DND-41 (cell line): ENCODE measurements around the gene GAS7.

Source experiments
- ATAC-seq: fragments of 200-7000 bp; cut with Tn5 transposase; 3 replicates; pipeline ENCODE4 v1.9.1; 2021; ENCODE audit warnings: low read depth; ENCODE audit not compliant: insufficient read depth
- DNase-seq: peaks from one replicate; pipeline ENCODE4 v3.0.0-alpha.2; 2020
- H2AFZ ChIP-seq: 2 replicates; pipeline ENCODE4 v1.6.0; 2012; ENCODE audit warnings: low read depth, low read length
- H3K27ac ChIP-seq: 2 replicates; pipeline ENCODE4 v1.5.1; 2012; ENCODE audit warnings: low read length, inconsistent platforms
- H3K27me3 ChIP-seq: fragments of 200-600 bp; sonication (generic); 2 replicates; pipeline ENCODE4 v1.6.0; 2012; ENCODE audit warnings: low read length, mild to moderate bottlenecking, inconsistent platforms; ENCODE audit not compliant: insufficient read depth, poor library complexity
- H3K36me3 ChIP-seq: 2 replicates; pipeline ENCODE4 v1.5.1; 2012; ENCODE audit warnings: low read length, inconsistent platforms; ENCODE audit not compliant: insufficient read depth
- H3K4me1 ChIP-seq: 2 replicates; pipeline ENCODE4 v1.5.1; 2012; ENCODE audit warnings: mild to moderate bottlenecking, low read length; ENCODE audit not compliant: insufficient read depth
- H3K4me2 ChIP-seq: 2 replicates; pipeline ENCODE4 v1.6.0; 2012; ENCODE audit warnings: mild to moderate bottlenecking, moderate library complexity, low read length, inconsistent platforms; ENCODE audit not compliant: insufficient read depth
- H3K4me3 ChIP-seq, 2 experiments: fragments of 200-600 bp in 1 of 2; shearing (Covaris generic) in 1 of 2; 2 replicates each; pipeline ENCODE4 v1.5.1; 2012 to 2016; ENCODE audit warnings: inconsistent platforms in 2 of 2, low read length in 2 of 2, mild to moderate bottlenecking in 2 of 2, low read depth in 1 of 2, moderate library complexity in 1 of 2
- H3K79me2 ChIP-seq: 2 replicates; pipeline ENCODE4 v1.6.0; 2012; ENCODE audit warnings: low read length, inconsistent platforms; ENCODE audit not compliant: insufficient read depth
- H3K9ac ChIP-seq: 2 replicates; pipeline ENCODE4 v1.6.0; 2012; ENCODE audit warnings: low read depth, mild to moderate bottlenecking, inconsistent platforms, low read length, moderate library complexity
- H3K9me3 ChIP-seq: 2 replicates; pipeline ENCODE4 v1.5.1; 2012; ENCODE audit warnings: low read length, moderate library complexity, mild to moderate bottlenecking, inconsistent platforms; ENCODE audit not compliant: insufficient read depth, severe bottlenecking
- H4K20me1 ChIP-seq: 2 replicates; pipeline ENCODE4 v1.6.0; 2012; ENCODE audit warnings: low read length; ENCODE audit not compliant: insufficient read depth
- EZH2 ChIP-seq: IDR thresholded peaks from 3 replicates; pipeline ENCODE4 v1.6.1; 2012; ENCODE audit warnings: borderline replicate concordance, low read depth, mild to moderate bottlenecking, moderate library complexity, low read length, inconsistent platforms; ENCODE audit not compliant: severe bottlenecking
- TF ChIP-seq, protein P1 (sequence below): IDR thresholded peaks from 2 replicates; pipeline ENCODE4 v1.5.1; 2012; ENCODE audit warnings: borderline replicate concordance, low read length, moderate library complexity, mild to moderate bottlenecking; ENCODE audit not compliant: poor library complexity, severe bottlenecking; ENCODE audit errors: extremely low read depth

Gene GAS7

DNA sequence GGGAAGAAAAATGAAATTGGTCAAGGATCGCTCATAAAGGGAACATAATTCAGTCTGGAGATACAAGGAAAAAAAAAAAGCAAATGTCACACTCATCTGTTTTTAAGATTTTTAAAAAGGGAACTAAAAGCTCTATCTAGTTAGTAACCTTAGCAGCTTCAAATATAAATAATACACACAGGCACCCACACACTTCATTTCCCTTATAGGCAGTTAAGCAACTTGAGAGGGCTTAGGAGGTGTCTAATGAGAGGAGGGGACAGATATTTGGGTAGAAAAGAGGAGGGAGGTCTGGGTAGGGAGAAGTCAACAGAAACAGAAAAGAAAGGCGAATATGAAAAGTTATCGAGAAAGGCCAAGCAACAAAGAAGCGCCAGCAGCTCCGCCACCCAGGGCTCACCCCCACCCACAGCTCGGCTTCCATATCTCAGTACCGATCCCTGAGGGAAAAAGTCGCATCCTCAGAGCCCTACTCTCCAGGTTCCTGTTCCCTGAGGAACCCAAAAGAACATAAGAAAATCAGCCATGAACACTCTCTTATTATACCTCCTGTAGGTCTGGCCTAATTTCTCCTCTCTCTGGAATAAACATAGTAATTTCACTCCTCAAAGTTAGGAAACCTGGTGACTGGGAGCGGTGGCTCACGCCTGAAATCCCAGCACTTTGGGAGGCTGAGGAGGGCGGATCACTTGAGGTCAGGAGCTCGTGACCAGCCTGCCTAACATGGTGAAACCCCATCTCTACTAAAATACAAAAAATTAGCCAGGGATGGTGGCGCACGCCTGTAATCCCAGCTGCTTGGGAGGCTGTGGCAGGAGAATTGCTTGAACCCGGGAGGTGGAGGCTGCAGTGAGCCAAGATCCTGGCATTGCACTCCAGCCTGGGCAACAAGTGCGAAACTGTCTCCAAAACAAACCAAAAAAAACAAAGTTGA lies 223.7 kb downstream of the GAS7 start:
- DNase-seq (no peak), ATAC-seq (no peak)
- H3K9me3 ChIP-seq, result no peaks in the 10 kb centered on the region
- no peaks in the 10 kb centered on the region for H3K79me2 ChIP-seq
- H3K27me3 ChIP-seq, result no peaks in the 10 kb centered on the region
- H3K4me1 ChIP-seq, result no peaks in the 10 kb centered on the region
- no peak for TF ChIP-seq EZH2
- TF ChIP-seq, protein P1, sequence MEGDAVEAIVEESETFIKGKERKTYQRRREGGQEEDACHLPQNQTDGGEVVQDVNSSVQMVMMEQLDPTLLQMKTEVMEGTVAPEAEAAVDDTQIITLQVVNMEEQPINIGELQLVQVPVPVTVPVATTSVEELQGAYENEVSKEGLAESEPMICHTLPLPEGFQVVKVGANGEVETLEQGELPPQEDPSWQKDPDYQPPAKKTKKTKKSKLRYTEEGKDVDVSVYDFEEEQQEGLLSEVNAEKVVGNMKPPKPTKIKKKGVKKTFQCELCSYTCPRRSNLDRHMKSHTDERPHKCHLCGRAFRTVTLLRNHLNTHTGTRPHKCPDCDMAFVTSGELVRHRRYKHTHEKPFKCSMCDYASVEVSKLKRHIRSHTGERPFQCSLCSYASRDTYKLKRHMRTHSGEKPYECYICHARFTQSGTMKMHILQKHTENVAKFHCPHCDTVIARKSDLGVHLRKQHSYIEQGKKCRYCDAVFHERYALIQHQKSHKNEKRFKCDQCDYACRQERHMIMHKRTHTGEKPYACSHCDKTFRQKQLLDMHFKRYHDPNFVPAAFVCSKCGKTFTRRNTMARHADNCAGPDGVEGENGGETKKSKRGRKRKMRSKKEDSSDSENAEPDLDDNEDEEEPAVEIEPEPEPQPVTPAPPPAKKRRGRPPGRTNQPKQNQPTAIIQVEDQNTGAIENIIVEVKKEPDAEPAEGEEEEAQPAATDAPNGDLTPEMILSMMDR, result no peak
- H4K20me1 ChIP-seq, result 0 out of 2 replicates have a peak, but pooled peaks cover 2% of the 10 kb centered on the region
- H3K36me3 ChIP-seq, result no peaks in the 10 kb centered on the region
- no peak overlapping the region for H3K27ac ChIP-seq
- no peak overlapping the region for H2AFZ ChIP-seq
- H3K9ac ChIP-seq, result no peak overlapping the region
- no peak overlapping the region for H3K4me3 ChIP-seq
- no peak overlapping the region for H3K4me2 ChIP-seq

DNA sequence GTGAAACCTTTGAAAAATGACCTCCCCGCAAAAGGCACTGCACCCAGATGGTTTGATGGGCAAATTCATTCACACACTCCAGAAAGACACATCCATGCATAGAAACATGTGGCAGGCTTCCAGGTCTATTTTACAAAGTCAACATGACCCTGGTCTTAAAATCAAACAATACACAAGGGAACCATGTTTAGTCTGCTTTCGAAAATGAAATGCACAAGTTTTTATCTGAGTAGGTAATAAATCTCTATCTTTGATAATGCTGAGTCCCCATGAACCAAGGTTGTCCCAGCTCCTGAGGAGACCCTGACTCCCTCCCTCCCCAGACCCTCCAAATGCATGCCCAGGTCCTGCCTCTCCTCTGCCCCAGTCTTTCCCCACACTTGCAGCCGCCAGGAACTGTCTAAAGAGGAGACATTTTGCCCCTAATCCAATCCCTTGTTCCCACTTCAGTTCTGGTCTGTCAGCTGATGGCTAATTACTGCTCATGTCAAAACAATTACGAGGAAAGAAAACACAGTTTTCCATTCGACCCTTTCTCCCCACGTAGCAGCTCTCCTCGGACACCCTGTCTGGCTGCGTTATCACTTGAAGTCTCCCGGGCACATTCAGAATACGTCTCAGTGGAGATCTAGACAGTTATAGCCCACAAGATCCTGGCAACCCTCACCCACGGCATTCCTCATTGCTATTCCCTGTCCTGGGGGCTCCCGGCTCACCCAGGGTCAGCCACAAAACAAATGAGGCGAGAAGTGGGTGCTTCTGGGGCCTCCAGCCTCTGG lies 224.5 kb downstream of the GAS7 start:
- Histone ChIP-seq H3K4me1 (no peaks in the 10 kb centered on the region), H3K27ac (no peak overlapping the region), H3K4me3 (no peak overlapping the region), H2AFZ (no peak overlapping the region), H3K4me2 (no peak overlapping the region), H4K20me1 (0 out of 2 replicates have a peak, but pooled peaks cover 2% of the 10 kb centered on the region), H3K9me3 (no peaks in the 10 kb centered on the region), H3K9ac (no peak overlapping the region; the same call in 1 of the 2 replicates), H3K79me2 (no peaks in the 10 kb centered on the region), H3K36me3 (no peaks in the 10 kb centered on the region), H3K27me3 (no peaks in the 10 kb centered on the region)
- DNase-seq (no peak), ATAC-seq (no peak)
- TF ChIP-seq, protein P1, result no peak
- no peak for TF ChIP-seq EZH2

DNA sequence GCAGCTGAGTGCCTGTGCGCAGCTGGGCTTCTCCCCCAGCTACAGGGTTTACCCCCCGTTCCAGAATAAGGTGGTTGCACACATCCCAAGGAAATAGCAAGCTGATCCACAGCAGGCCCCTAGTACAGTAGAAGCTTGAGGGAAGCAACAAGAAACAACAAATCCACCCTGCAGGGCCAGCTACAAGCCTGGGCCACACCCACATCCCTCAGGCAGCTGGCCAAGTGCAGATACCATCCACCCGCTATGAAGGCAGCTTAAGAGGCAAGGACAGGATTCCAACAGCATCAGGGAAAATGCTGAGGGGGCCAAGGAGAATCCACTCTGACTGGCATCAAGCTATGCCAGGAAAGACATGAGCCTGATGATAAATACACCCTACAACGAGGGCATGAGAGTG lies 226.4 kb downstream of the GAS7 start:
- Histone ChIP-seq H3K9ac (no peak overlapping the region), H3K4me2 (no peak overlapping the region), H3K27me3 (no peaks in the 10 kb centered on the region), H4K20me1 (0 out of 2 replicates have a peak, but pooled peaks cover 2% of the 10 kb centered on the region), H2AFZ (no peak overlapping the region), H3K4me3 (no peak overlapping the region), H3K79me2 (no peaks in the 10 kb centered on the region), H3K9me3 (no peaks in the 10 kb centered on the region), H3K27ac (no peak overlapping the region), H3K4me1 (peaks cover 12% of the 10 kb centered on the region), H3K36me3 (no peaks in the 10 kb centered on the region)
- DNase-seq, result no peak
- no peak for ATAC-seq
- TF ChIP-seq, protein P1, result no peak
- no peak for TF ChIP-seq EZH2
